ENCODE data around the gene SPEN. TPM values are rescaled to one million over a fixed set of nuclear protein-coding genes. Genes with fewer than 3 reads are reported as not detected.
"Not testable (repeated sequence)": the region's sequence is repeated elsewhere in the genome, so short reads cannot be mapped to it uniquely, and the experiment has no call there.

Gene SPEN
- total RNA-seq, 1 donor from 2014 or later, result 10.4 TPM

DNA sequence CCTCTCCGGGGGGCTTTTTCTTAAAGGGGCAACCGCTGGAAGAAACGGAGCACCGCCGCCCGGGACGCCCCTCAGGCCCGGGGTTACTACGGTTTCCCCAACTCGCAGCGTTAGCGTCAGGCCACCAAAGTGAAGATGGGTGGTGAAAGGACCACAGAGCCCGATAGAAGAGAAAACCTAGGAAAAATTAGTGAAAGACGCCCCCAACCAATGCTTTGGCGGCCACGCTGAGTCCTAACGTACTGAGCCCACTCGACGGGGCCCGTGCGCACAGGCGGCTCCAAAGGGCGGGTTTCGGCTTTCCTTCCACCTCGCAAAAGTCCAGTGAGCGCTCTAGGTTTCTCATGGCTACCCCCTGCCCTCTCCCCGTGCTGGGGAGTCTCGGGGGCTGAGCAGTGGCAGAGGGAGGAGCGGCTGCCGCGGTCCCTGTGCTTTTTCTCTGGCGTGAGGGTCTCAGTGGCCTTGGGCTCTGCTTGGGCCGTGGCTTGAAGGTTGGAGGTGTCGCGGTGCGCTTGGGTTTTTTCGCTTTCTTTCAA lies 12.2 kb upstream of the SPEN start:
- no peak for DNase-seq (ENCODE audit: low read depth)
- peak overlapping the region; percentile 68 for H3K4me3 ChIP-seq (ENCODE audit: low read depth, low read length)
- TF ChIP-seq, protein P1, sequence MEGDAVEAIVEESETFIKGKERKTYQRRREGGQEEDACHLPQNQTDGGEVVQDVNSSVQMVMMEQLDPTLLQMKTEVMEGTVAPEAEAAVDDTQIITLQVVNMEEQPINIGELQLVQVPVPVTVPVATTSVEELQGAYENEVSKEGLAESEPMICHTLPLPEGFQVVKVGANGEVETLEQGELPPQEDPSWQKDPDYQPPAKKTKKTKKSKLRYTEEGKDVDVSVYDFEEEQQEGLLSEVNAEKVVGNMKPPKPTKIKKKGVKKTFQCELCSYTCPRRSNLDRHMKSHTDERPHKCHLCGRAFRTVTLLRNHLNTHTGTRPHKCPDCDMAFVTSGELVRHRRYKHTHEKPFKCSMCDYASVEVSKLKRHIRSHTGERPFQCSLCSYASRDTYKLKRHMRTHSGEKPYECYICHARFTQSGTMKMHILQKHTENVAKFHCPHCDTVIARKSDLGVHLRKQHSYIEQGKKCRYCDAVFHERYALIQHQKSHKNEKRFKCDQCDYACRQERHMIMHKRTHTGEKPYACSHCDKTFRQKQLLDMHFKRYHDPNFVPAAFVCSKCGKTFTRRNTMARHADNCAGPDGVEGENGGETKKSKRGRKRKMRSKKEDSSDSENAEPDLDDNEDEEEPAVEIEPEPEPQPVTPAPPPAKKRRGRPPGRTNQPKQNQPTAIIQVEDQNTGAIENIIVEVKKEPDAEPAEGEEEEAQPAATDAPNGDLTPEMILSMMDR (conservative IDR thresholded peaks at IDR 0.05; ENCODE audit: low read depth, low read length), result no peak

- TF ChIP-seq, protein P1 (conservative IDR thresholded peaks at IDR 0.05; ENCODE audit: low read depth, low read length), result no peak
- peak overlapping the region; percentile 68 for H3K4me3 ChIP-seq (ENCODE audit: low read depth, low read length)
- DNase-seq (ENCODE audit: low read depth), result peak; percentile 78
Observed at GRCh38 chr1:15835741-15836510, 11.6 kb upstream of the SPEN start.

- peak overlapping the region; percentile 60 for H3K4me3 ChIP-seq (ENCODE audit: low read depth, low read length)
- not testable (repeated sequence) for DNase-seq (ENCODE audit: low read depth)
Observed at GRCh38 chr1:15836511-15836771, 11.1 kb upstream of the SPEN start.

GRCh38 chr1:15836772-15837669 lies 10.5 kb upstream of the SPEN start:
- DNase-seq (ENCODE audit: low read depth), result no peak
- TF ChIP-seq, protein P1 (conservative IDR thresholded peaks at IDR 0.05; ENCODE audit: low read depth, low read length), result no peak
- H3K4me3 ChIP-seq (ENCODE audit: low read depth, low read length), result peak overlapping the region; percentile 28

DNA sequence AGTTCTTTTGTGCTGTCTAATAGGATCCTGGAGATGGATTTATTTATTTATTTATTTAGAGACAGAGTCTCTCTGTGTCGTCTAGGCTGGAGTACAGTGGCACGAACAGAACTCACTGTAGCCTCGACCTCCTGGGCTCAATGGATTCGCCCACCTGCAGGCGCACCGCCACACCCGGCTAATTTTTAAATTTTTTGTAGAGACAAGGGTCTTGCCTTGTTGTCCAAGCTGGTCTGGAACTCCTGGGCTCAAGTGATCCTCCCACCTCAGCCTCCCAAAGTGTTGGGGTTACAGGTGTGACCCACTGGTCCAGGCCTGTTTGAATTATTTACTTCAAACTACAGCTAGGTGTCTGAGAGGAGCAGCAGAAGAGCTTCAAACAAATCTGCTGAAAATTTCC lies 9.6 kb upstream of the SPEN start:
- TF ChIP-seq, protein P1 (conservative IDR thresholded peaks at IDR 0.05; ENCODE audit: low read depth, low read length), result no peak
- DNase-seq (ENCODE audit: low read depth), result no peak
- no peak overlapping the region for H3K4me3 ChIP-seq (ENCODE audit: low read depth, low read length)

GRCh38 chr1:15838721-15839120 lies 8.8 kb upstream of the SPEN start:
- H3K4me3 ChIP-seq (ENCODE audit: low read depth, low read length), result no peak overlapping the region
- TF ChIP-seq, protein P1 (conservative IDR thresholded peaks at IDR 0.05; ENCODE audit: low read depth, low read length), result no peak

GRCh38 chr1:15843826-15844572 lies 3.5 kb upstream of the SPEN start:
- DNase-seq (ENCODE audit: low read depth), result no peak
- TF ChIP-seq, protein P1 (conservative IDR thresholded peaks at IDR 0.05; ENCODE audit: low read depth, low read length), result no peak
- H3K4me3 ChIP-seq (ENCODE audit: low read depth, low read length), result no peak overlapping the region

More at GRCh38 chr1:15838721-15839120, 8.8 kb upstream of the SPEN start:
- no peak for DNase-seq (ENCODE audit: low read depth)

DNA sequence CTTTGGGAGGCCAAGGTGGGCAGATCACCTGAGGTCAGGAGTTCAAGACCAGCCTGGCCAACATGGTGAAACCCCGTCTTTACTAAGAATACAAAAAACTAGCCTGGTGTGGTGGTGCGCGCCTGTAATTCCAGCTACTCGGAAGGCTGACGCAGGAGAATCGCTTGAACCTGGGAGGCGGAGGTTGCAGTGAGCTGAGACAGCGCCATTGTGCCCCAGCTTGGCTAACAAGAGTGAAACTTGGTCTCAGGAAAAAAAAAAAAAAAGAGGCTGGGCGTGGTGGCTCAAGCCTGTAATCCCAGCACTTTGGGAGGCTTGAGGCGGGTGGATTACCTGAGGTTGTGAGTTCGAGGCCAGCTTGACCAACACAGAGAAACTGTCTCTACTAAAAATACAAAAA lies 1.5 kb upstream of the SPEN start:
- not testable (repeated sequence) for H3K4me3 ChIP-seq (ENCODE audit: low read depth, low read length); DNase-seq (ENCODE audit: low read depth)

Measured in epithelial cell of proximal tubule (primary cell).